ENCODE measurements around the gene SOWAHC. TPM values are rescaled to one million over a fixed set of nuclear protein-coding genes. Genes with fewer than 3 reads are reported as not detected.

The SOWAHC gene
- total RNA-seq, 1 experiment from 2014 or later: 18.5 TPM

GRCh38 chr2:109645412-109646184 lies 31.4 kb downstream of the SOWAHC start:
- H3K27ac ChIP-seq: no peak overlapping the region

GRCh38 chr2:109646961-109647360 lies 32.8 kb downstream of the SOWAHC start:
- Histone ChIP-seq H3K27me3 (replicated peaks) (no peaks in the 10 kb centered on the region), H3K36me3 (no peaks in the 10 kb centered on the region), H3K4me1 (replicated peaks) (peaks cover 21% of the 10 kb centered on the region), H3K9me3 (replicated peaks) (no peaks in the 10 kb centered on the region), H3K27ac (no peak overlapping the region), H3K4me3 (no peak overlapping the region)
- DNase-seq (ENCODE audit: low read depth in 1 of 2, low spot score in 2 of 2): peak in 1 of 2 experiments; percentile 27

More at GRCh38 chr2:109645412-109646184, 31.4 kb downstream of the SOWAHC start:
- Histone ChIP-seq H3K36me3 (no peaks in the 10 kb centered on the region), H3K4me3 (no peak overlapping the region), H3K4me1 (replicated peaks) (peaks cover 21% of the 10 kb centered on the region), H3K27me3 (replicated peaks) (no peaks in the 10 kb centered on the region), H3K9me3 (replicated peaks) (no peaks in the 10 kb centered on the region)
- no peak for DNase-seq (ENCODE audit: low read depth in 1 of 2, low spot score in 2 of 2)

GRCh38 chr2:109647636-109648035 lies 33.5 kb downstream of the SOWAHC start:
- H3K9me3 ChIP-seq (replicated peaks): no peaks in the 10 kb centered on the region
- H3K4me1 ChIP-seq (replicated peaks): peaks cover 21% of the 10 kb centered on the region
- no peak overlapping the region for H3K4me3 ChIP-seq
- H3K27ac ChIP-seq: no peak overlapping the region
- H3K27me3 ChIP-seq (replicated peaks): no peaks in the 10 kb centered on the region
- DNase-seq (ENCODE audit: low read depth in 1 of 2, low spot score in 2 of 2): no peak
- H3K36me3 ChIP-seq: no peaks in the 10 kb centered on the region

GRCh38 chr2:109648041-109648527 lies 33.9 kb downstream of the SOWAHC start:
- no peak overlapping the region for H3K27ac ChIP-seq
- H3K9me3 ChIP-seq (replicated peaks): no peaks in the 10 kb centered on the region
- H3K4me3 ChIP-seq: no peak overlapping the region
- DNase-seq (ENCODE audit: low read depth in 1 of 2, low spot score in 2 of 2): peak in 1 of 2 experiments; percentile 43
- no peaks in the 10 kb centered on the region for H3K27me3 ChIP-seq (replicated peaks)
- H3K36me3 ChIP-seq: no peaks in the 10 kb centered on the region
- H3K4me1 ChIP-seq (replicated peaks): peaks cover 21% of the 10 kb centered on the region

- no peaks in the 10 kb centered on the region for H3K9me3 ChIP-seq (replicated peaks)
- no peak overlapping the region for H3K27ac ChIP-seq
- peaks cover 14% of the 10 kb centered on the region for H3K4me1 ChIP-seq (replicated peaks)
- no peak overlapping the region for H3K4me3 ChIP-seq
- DNase-seq (ENCODE audit: low read depth in 1 of 2, low spot score in 2 of 2): no peak
- no peaks in the 10 kb centered on the region for H3K27me3 ChIP-seq (replicated peaks)
- H3K36me3 ChIP-seq: no peaks in the 10 kb centered on the region
These were observed 35.9 kb downstream of the SOWAHC start for GRCh38 chr2:109649736-109650695.

GRCh38 chr2:109654326-109655050 lies 40.3 kb downstream of the SOWAHC start:
- H3K4me3 ChIP-seq: no peak overlapping the region
- H3K27ac ChIP-seq: no peak overlapping the region
- no peaks in the 10 kb centered on the region for H3K36me3 ChIP-seq
- peaks cover 12% of the 10 kb centered on the region for H3K4me1 ChIP-seq (replicated peaks)
- no peak for DNase-seq (ENCODE audit: low read depth in 1 of 2, low spot score in 2 of 2)
- H3K9me3 ChIP-seq (replicated peaks): no peaks in the 10 kb centered on the region
- H3K27me3 ChIP-seq (replicated peaks): no peaks in the 10 kb centered on the region

- H3K36me3 ChIP-seq: no peaks in the 10 kb centered on the region
- H3K27me3 ChIP-seq (replicated peaks): no peaks in the 10 kb centered on the region
- no peaks in the 10 kb centered on the region for H3K9me3 ChIP-seq (replicated peaks)
- H3K4me3 ChIP-seq: no peak overlapping the region
- peak in 1 of 2 experiments; percentile 54 for DNase-seq (ENCODE audit: low read depth in 1 of 2, low spot score in 2 of 2)
- 0 out of 2 replicates have a peak overlapping the region, but pooled peaks have one; percentile 9 for H3K27ac ChIP-seq
- peaks cover 18% of the 10 kb centered on the region for H3K4me1 ChIP-seq (replicated peaks)
These were observed 41.1 kb downstream of the SOWAHC start for GRCh38 chr2:109655287-109655686.

- no peak for DNase-seq (ENCODE audit: low read depth in 1 of 2, low spot score in 2 of 2)
- H3K36me3 ChIP-seq: no peaks in the 10 kb centered on the region
- no peaks in the 10 kb centered on the region for H3K9me3 ChIP-seq (replicated peaks)
- H3K27me3 ChIP-seq (replicated peaks): no peaks in the 10 kb centered on the region
- H3K27ac ChIP-seq: no peak overlapping the region
- H3K4me3 ChIP-seq: no peak overlapping the region
- peaks cover 23% of the 10 kb centered on the region for H3K4me1 ChIP-seq (replicated peaks)
These were observed 45.4 kb downstream of the SOWAHC start for GRCh38 chr2:109659396-109660045.

GRCh38 chr2:109660046-109660860 lies 46.1 kb downstream of the SOWAHC start:
- no peaks in the 10 kb centered on the region for H3K27me3 ChIP-seq (replicated peaks)
- peak in 1 of 2 experiments; percentile 18 for DNase-seq (ENCODE audit: low read depth in 1 of 2, low spot score in 2 of 2)
- no peaks in the 10 kb centered on the region for H3K36me3 ChIP-seq
- H3K4me1 ChIP-seq (replicated peaks): peaks cover 19% of the 10 kb centered on the region
- H3K4me3 ChIP-seq: no peak overlapping the region
- no peaks in the 10 kb centered on the region for H3K9me3 ChIP-seq (replicated peaks)
- H3K27ac ChIP-seq: no peak overlapping the region

GRCh38 chr2:109662889-109663288 lies 48.7 kb downstream of the SOWAHC start:
- Histone ChIP-seq H3K27ac (no peak overlapping the region), H3K9me3 (replicated peaks) (no peaks in the 10 kb centered on the region; the same call in 1 of the 2 replicates), H3K36me3 (no peaks in the 10 kb centered on the region), H3K27me3 (replicated peaks) (peaks cover 3% of the 10 kb centered on the region; the same call in 1 of the 2 replicates), H3K4me1 (replicated peaks) (peaks cover 11% of the 10 kb centered on the region; the same call in 1 of the 2 replicates), H3K4me3 (no peak overlapping the region)
- no peak for DNase-seq (ENCODE audit: low read depth in 1 of 2, low spot score in 2 of 2)

GRCh38 chr2:109663721-109664120 lies 49.6 kb downstream of the SOWAHC start:
- H3K4me1 ChIP-seq (replicated peaks): peaks cover 11% of the 10 kb centered on the region; the same call in 1 of the 2 replicates
- peaks cover 3% of the 10 kb centered on the region; the same call in 1 of the 2 replicates for H3K27me3 ChIP-seq (replicated peaks)
- no peaks in the 10 kb centered on the region; the same call in 1 of the 2 replicates for H3K9me3 ChIP-seq (replicated peaks)
- no peak overlapping the region for H3K27ac ChIP-seq
- H3K4me3 ChIP-seq: no peak overlapping the region
- DNase-seq (ENCODE audit: low read depth in 1 of 2, low spot score in 2 of 2): no peak
- H3K36me3 ChIP-seq: no peaks in the 10 kb centered on the region

- Histone ChIP-seq H3K27me3 (replicated peaks) (peaks cover 3% of the 10 kb centered on the region; the same call in 1 of the 2 replicates), H3K27ac (no peak overlapping the region), H3K4me1 (replicated peaks) (no peaks in the 10 kb centered on the region), H3K36me3 (no peaks in the 10 kb centered on the region), H3K9me3 (replicated peaks) (no peaks in the 10 kb centered on the region; the same call in 1 of the 2 replicates), H3K4me3 (no peak overlapping the region)
- DNase-seq (ENCODE audit: low read depth in 1 of 2, low spot score in 2 of 2): no peak
These were observed 52.3 kb downstream of the SOWAHC start for GRCh38 chr2:109666466-109666865.
